Smooth muscle cell of the brain vasculature (primary cell): ENCODE results near the gene PHACTR3.
A peak's percentile ranks its signal among the peaks of the same experiment; 100 is the strongest.

ENCODE experiments used
- DNase-seq: peaks from one replicate; pipeline ENCODE4 v3.0.0-alpha.2; 2012; ENCODE audit warnings: low read depth, low spot score

The PHACTR3 gene

DNA sequence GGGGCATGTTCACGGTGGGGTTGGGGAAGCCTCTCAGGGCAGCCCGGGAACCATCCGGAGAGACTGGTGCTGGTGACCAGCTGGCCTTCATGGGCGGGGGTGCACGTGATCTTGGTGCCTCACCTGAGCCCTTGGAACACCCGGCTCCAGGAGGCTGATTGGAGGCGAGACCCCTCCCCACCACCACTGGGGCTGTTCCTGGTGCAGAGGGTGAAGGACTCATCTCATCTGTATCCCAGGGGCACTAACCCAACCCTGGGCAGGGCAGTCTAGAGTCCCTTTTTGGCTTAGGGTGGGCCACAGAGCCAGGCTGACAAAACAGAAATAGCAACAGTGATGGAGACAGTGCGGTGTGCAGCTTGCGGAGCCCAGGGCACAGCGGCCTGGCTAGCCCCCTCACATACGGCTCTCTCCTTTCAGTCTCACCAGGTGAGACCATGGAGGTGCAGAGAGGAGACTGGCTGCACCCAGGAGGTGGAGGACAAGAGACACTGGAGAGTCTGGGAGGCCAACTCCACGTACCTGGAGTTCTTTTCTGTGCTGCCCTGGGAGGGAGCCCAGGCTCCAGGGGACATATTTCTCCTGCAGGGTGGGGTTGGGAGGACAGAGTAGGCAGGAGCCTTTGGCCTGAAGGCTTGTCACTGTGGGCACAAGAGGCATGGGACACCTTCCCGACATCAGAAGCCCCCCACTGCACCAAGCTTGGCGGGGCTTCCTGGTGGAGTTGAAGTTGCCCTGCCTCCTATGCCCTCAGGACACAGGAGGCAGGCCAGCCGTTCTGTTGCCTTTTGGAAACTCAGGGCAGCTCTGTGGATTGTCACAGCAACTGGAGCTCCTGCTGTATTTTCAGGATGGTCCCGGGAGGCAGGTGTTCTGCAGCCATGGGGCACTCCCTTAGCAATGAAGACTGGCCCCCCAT, 223.1 kb downstream of the PHACTR3 start:
- DNase-seq: no peak

DNA sequence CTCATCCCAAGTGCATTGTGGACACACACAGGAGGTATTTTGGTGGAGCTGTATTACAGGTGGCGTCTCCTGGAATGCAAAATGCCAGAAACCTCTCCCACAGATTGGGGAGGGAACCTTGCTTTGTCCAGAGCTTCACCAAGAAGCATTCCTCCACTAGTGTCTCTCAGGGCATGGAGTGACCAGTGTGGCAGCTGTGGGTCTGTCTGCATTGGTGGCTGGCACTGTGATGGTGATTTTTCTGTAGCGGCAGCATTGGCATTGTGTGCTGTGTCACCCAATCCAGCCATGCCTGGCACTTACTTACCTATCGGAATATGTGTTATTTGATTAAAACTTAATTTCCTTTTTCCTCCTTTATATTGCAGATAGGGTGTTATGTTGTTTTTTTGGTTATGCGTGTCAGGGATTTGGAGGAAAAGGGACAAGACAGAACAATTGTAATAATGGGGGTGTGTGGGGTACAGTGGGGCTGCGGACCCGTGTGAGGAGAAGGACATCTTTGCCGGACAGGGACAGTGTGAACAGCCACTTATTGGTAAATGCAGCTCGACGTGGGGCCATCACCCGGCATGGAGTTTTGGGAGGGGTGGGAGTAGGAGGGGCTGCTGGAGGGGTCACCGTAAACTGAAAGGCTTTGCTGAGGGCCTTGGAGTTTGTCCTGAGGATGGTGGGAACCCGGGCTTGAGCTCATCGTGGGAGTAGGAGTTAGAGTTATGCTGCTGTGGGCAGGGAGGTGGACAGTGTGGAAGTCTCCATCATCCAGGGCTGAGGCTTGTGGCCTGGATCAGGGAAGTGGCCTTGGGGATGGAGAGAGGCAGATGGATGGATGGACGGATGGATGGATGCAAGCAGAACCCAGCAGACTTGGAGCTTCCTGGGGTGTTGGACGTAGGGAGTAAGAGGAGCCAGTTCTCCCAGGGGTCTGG, 224.0 kb downstream of the PHACTR3 start:
- DNase-seq: no peak

DNA sequence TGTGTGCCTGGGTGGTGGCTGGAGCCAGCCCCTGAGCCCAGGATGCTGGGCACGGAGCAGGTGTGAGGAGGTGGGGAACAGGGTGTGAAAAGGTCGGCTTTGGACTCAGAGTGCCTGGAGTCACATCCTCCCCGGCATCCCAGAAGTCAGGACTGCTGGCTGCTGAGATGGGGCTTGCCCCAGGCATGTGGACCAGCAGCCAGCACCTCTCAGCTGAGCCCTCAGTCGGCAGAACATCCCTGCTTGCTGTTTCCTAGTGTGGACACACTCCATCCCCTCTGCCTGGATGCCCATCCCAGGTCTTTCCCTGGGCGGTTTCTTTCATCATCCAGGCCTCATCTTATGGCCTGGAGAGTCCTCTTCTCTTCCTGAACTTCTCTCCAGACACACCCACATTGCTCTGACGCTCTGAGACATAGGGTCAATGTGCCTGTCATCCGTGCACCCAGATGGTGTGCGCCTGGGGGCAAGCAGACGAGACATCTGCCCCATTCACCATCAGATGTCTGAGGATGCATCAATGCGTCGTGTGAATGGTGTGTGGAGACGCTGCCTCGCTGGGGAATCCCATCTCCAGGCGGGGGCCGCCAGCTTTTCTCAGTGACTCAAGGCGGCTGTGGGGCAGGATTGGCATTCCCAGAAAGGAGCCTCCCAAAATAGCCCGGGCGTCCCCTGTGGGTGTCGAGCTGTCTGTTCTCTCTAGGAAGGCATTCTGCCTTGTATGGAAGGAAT, 224.9 kb downstream of the PHACTR3 start:
- no peak for DNase-seq

DNA sequence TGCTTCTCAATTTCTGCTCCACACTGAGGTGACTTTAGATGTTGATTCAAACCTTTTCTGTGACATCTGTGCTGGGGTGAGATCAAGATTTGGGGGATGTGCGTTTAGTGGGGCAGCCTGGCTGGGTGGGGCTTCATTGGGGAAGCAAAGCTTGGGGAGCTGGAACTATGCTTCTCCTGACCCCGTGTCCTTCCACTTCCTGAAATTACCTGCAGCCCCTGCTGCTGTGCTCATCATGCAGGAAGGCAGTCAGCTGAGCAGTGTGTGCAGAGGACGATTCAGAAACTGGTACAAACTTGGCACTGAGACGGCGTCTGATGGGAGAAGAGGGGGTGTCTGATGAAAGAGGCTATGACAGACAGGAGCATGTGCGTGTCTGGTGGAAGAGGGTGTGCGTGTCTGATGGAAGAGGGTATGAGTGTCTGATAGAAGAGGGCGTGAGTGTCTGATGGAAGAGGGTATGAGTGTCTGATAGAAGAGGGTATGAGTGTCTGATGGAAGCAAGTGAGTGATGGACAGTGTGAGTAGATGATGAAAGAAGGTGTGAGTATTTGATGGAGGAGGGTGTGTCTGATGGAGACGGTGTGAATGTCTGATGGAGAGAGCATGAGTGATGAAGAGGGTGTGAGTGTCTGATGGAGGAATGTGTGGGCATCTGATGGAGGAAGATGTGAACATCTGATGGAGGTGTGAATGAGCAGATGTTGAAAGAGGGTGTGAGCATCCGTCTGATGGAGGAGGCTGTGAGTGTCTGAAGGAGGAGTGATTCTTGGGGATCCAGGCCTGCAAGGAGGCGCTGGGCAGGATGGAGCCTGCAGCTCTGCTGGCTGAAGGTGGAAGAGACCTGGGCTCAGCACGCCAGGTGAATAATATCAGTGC, 225.7 kb downstream of the PHACTR3 start:
- DNase-seq: no peak

DNA sequence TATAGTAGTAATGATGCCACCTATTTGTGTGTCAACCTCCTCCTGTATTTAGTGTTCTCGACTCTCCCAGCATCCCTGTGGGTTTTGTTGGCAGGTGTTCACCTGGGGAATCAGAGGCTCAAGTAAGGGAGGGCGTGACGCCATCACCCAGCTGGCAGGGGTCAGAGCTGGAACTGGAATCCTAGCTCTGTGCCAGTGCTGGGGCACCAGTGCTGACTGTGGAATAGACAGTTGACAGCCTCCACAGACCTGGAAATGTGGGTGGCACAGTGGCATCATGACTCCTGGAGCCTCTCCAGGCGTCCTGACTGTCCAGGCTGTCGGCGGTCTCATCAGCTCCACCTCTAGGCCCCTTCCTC, 226.3 kb downstream of the PHACTR3 start:
- DNase-seq: no peak

- no peak for DNase-seq
Measured at GRCh38 chr20:59831024-59831915, 226.9 kb downstream of the PHACTR3 start.

DNA sequence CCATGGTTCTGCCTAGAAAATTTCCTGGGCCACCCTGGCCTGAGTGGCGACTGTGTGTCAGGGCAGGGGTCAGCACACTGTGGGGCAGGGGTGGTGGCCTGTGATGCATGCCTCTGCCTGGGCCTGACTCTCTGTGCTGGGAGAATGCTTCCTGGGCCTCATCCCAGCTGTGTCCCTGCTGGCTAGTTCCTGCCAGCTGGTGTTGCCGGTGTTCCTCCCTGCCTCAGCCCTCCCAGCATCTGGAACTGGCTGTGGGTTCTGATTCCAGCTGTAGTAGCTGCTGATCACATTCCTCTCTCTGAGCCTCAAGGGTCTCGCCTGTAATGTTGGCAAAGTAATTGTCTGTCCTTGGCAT, 227.6 kb downstream of the PHACTR3 start:
- DNase-seq: no peak

- DNase-seq: no peak
Measured at GRCh38 chr20:59832406-59833363, 228.3 kb downstream of the PHACTR3 start.

DNA sequence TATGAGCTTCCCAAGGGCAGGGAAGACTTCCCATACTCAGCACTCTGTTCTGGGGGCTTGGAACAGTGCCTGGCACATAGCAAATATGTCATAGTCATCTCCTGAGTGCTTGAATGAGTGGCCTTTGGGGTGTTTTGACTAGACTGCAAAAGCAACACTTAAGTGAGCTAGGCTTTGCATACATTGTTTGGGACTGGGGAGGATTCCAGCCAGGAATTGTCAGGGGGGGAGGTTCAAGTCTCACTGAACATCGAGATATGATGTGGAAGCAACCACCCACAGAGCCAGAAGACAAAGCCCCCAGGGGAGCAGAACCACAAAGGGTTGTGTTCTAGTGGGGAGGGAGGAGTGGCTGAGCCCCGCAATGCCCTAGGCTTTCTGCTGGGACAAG, 230.7 kb downstream of the PHACTR3 start:
- DNase-seq: peak; percentile 28

- DNase-seq: peak; percentile 24
Measured at GRCh38 chr20:59835448-59836395, 231.4 kb downstream of the PHACTR3 start.

DNA sequence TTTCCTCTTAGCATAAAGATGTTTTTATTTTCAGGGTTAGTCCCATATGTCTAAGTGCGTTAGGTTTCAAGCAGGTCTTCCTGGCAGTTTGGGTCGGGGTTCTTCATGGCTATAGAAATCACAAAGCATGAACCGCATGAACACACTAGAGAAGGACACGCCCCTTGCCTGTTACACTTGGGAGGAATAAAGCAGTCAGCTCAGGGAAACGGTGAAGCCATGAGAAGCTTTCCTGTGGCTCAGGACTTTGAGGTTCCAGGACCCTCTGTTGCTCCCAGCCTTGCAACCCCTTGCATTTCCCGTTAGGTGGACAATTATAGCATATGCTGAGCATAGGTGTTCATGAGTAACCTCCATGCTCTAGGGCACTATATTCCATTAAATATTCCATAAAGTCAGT, 232.4 kb downstream of the PHACTR3 start:
- no peak for DNase-seq

- DNase-seq: no peak
Measured at GRCh38 chr20:59837623-59838394, 233.5 kb downstream of the PHACTR3 start.

- DNase-seq: no peak
Measured at GRCh38 chr20:59839400-59839799, 235.1 kb downstream of the PHACTR3 start.

DNA sequence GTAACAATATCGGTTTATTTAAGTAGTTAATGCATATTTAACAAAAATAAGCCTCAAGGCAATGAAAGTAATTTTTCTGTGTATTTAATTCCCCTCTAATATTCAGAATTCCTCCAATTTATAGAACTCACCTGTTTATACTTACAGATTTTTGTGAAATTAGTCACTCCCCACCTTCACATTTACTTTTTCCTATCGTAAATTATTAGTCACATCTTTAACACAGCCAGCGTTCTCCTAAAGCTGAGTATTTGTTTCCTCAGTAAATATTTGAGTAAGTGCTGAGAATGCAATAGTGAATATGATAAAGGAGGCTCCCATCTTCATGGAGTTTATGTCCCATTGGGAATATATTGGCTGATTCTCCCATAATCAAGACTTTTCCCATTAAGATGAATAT, 241.1 kb downstream of the PHACTR3 start:
- no peak for DNase-seq

DNA sequence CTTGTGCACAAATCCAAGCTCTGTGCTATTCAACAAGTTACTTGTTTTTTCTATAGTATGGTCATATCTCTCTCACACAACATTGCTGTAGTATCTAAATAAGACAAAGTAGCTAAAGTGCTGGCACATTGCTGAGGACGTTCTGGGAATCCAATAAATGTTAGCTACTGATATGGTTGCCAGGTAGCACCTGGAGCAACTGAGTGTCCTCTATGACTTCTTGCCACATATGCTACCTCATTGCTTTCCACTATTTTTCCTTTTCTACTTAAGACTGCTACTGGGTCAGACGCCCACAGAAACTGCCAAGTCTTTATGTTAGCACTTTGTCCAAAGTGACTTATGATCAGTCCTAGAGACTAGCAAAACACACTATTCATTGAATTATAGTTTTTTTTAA, 243.8 kb downstream of the PHACTR3 start:
- DNase-seq: no peak

GRCh38 chr20:59850018-59850641, 245.8 kb downstream of the PHACTR3 start:
- peak; percentile 32 for DNase-seq
